ENCODE data around the gene LIMS2.

LIMS2 gene

DNA sequence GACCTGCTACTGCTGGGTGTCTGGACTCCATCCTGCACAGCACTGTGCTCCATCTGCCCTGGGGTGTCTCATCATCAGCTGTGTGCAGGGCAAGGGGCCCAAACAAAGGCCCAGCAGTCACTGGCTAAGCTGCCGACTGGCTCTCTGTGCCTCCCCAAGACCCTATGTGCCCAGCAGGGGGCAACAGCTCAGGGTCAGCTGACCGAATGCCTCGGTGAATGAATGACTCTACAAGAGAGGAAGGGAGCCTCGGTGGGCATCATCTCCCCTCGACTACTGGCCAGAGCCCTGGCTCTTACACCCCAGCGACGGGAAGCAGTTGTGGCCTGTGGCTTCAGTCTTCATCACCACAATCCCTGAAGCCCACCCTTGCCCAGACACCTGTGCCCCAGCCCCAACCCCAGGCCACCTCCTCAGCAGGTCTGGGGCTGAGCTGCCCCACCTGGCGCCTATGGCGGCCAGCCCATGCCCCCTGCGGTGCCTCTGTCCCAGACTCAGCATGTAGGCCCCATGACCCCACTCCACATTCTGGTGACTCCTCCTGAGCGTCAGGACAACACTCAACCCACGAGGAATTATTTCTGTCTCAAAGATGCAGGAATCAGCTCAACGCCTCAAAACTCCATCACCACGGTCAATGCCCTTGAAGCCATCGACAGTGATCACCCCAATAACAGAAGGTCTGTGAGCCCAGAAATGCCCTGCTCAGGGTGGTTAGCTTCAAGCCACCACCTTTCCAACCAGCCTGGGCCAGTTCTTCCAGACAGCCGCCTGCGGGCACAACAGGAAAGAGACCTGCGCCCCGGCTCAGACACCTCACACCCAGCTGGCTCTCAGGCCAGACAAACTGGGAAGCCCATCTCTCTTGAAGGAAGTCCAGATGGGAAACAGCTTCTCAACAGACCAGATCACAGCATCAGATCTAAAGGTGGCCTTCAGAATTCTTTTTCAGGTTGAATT, 31.0 kb downstream of the LIMS2 start:
- no peak for DNase-seq

- DNase-seq, result no peak
Measured at GRCh38 chr2:127643439-127644065, 31.8 kb downstream of the LIMS2 start.

- DNase-seq, result no peak
Measured at GRCh38 chr2:127642706-127643438, 32.5 kb downstream of the LIMS2 start.

- peak; percentile 35 to 42 for DNase-seq
Measured at GRCh38 chr2:127641846-127642507, 33.4 kb downstream of the LIMS2 start.

DNA sequence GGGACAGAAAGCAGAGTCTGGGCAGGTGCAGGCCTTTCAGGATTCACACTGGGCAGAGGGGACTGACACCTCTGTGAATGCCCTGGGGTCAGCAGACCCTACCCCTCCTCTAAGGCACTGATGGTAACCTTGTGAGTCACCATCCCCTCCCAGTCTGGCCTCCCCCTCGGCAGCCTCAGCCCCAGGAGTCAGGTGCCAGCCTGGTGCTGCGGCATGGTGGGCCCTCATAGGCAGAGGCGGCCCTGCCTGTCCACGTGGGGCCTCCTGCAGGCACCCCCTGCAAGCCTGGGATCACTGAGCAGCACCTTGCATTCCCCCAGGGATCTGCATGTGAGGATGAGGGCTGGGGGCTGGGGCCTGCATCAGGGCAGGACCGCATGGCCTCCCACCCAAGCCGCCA, 34.2 kb downstream of the LIMS2 start:
- DNase-seq, result no peak

DNA sequence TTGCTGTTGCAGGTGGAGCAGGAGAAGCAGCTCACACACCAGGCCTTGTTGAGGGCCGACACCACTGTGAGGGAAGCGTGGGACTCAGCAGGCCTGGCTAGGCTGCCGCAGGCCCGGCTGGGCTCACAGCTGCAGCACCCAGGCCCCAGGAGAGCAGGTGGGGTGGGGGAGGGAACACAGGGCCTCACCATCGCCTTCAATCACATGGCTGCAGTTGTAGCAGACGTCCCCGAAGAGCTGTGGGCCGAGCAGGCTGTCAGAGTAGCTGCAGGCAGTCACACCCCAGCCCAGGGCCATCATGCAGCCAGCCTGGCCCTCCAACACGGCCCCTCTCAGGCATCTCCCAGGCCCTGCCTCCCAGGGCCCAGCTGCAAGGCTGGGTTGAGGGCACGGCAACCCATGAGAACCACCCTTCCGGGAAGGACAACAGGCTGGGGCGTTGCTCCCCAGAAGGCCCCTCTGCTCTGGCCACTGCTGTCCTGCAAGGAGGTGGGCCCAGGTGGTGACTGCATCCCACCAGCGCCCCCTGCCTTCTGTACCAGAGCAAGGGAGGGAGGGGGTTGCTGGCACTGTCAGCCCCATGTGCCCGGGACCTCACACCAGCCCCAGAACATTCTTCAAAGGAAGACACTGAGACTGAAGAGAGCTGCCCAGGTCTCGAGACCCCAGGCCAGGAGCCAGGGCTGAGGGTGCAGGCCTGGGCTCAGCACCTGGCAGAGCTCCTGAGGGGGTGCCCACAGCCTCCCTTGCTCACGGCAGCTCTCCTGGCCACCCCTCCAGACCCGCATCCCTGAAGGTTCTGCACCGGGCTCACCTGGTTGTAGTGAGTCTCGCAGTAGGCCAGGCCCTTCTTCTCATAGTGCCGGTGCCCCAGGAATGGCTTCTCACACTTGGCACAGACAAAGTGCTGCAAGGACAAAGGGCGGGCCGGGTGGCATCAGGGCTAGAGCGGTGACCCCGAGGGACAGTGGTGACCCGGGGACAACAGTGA, 35.0 kb downstream of the LIMS2 start:
- no peak for DNase-seq

- no peak for DNase-seq
Measured at GRCh38 chr2:127639111-127639474, 36.2 kb downstream of the LIMS2 start.

- DNase-seq, result no peak
Measured at GRCh38 chr2:127638361-127639110, 36.8 kb downstream of the LIMS2 start.

GRCh38 chr2:127637725-127638252, 37.5 kb downstream of the LIMS2 start:
- DNase-seq, result no peak

GRCh38 chr2:127637236-127637630, 38.1 kb downstream of the LIMS2 start:
- DNase-seq, result no peak

DNA sequence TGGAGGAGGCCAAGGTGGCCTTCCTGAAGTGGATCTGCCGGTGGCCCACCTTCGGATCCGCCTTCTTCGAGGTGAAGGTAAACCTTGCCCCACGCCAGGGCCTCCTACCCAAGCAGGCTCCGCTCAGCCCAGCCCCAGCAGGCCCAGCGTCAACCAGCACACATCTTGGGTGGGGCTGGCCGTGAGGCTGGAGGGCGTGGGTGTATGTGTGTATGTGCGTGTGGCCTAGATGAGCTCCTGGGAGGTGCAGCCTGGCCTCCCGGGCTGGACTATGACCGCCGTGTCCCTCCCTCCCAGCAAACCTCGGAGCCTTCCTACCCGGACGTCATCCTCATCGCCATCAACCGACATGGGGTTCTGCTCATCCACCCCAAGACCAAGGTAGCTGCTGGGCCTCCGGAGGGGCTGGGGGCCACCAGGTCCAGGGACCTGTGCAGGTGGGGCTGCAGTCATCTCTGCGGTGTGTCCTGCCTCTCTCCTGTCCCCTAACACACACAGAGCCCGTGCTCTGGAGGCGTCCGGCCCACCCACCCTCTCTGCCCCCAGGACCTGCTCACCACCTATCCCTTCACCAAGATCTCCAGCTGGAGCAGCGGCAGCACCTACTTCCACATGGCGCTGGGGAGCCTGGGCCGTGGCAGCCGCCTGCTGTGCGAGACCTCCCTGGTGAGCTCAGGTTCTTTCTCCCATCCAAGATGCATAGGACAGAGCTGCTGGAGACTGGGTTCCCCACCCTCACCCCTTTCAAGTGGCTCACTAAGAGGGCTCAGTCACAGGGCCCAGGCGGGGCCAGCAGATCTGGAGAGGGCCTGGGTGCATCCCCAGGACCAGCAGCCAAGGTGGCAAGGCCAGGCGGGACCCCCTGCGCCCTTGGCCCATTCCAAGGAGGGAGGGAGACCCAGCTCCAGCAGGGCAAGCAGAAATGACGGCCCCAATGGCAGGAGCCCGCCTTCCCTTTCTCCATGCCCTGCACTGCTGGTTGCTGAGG, 38.8 kb downstream of the LIMS2 start:
- no peak for DNase-seq

DNA sequence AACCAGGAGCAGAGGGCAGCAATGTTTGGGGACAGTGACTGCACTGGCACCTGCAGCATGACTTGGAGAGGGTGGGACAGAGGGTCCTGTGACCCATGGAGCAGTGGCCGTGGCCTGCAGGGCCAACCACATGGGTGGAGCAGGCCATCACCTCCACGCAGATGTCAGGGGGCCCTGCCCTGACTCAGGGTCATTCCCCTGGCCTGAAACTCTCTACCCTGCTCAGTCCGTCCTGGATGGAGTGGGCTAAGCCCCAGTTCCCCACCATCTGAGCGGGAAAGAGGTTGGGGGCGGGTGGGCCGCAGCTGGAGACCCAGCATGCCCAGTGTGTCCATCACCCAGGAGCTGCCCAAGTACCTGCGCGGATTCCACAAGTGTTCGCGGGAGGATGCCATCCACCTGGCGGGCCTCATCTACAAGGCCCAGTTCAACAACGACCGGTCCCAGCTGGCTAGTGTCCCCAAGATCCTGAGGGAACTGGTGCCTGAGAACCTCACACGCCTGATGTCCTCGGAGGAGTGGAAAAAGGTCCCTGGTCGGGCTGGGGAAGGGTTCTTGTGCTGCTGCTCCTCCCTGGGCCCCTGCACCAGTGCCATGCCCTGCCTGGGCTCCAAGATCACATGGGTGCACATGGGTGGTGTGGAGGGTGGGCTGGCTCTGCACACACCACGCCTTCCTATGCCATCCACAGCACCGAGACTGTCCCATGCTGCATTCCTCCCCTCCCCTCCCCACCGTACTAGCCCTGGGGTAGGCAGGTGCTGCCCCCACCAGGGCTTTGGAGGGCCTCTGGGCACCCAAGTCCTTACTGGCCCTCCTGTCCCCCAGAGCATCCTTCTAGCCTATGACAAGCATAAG, 39.7 kb downstream of the LIMS2 start:
- no peak for DNase-seq

- DNase-seq, result no peak
Measured at GRCh38 chr2:127634626-127635379, 40.5 kb downstream of the LIMS2 start.

- no peak for DNase-seq
Measured at GRCh38 chr2:127634066-127634617, 41.2 kb downstream of the LIMS2 start.

DNA sequence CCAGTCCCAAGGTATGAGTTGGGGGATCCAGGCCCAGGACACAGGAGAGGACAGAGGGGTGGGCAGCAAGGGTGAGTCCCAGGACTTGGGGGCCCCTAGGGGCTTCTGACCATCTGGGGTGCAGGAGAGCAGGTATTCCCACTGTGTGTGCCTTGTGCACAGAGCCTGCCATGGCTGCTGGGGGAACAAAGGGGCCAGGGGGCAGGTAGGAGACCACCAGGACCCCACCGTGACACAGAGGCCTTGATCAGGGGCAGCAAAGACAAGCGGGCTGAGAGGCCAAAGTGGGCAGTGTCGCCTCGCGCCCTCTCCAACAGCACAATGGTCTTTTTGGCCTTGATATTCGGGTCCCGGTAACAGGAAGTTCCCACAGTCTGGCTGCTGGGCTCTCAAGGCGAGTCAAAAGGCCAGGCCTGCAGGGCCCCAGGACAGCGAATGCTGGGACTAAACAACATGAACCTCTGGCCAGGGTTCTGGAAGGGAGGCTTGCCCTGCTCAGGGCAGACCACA, 41.7 kb downstream of the LIMS2 start:
- DNase-seq, result no peak

DNA sequence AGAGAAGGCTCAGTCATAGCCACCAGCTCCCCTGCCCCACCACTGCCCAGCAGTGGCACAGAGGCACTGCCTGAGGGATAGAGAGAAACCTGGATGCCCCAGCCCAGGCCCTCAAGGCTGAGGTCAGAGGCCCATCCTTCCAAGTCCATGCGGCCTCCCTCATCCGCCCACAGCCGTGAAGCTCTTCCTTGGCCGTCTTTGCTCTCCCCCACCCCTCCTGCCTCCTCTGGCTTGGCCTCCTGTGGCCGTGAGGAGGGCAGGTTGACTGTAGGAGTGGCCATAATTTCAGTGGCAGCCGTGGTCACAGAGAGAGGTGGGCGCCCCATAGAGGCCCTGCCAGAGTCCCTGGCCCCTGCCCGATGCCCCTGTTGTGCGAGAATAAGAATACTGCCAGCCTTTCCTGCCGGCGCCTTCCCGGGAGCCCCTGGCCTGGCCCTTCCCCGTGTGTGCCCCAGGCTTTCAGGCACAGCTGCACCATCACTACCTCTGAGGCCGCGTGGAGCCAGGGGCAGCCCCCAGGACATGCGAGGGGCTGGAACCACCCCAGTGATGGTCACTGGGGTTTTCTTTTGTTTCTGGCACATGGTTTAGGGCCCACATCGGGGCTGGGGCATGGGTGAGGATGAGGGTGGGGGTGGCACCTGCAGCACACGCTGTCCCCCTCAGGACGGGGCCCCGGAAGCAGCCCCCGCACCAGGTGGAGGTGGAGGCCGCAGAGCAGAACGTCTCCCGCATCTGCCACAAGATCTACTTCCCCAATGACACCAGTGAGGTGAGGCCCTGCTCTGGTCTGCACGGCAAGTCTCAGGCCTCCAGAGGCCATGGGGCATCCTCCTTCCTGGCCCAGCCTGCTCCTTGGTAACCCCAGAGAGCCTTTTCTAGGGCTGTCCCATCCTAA, 42.5 kb downstream of the LIMS2 start:
- DNase-seq, result no peak

Data from activated CD4-positive, alpha-beta T cell treated with anti-CD3 and anti-CD28 coated beads for 4 hours (primary cell).